T-cell (primary cell): ENCODE results near the gene LRTM2. TPM values are rescaled to one million over a fixed set of nuclear protein-coding genes. Genes with fewer than 3 reads are reported as not detected.

ENCODE experiments used
- ATAC-seq, 4 experiments: fragments of 200-7000 bp in 3 of 4; fragments of 150-1000 bp in 1 of 4; cut with Tn5 transposase; replicated peaks in 1 of 4; 1 replicate in 3 of 4; 2 replicates in 1 of 4; pipeline ENCODE4 v1.10.0; 2021; ENCODE audit warnings: moderate library complexity in 3 of 4, mild to moderate bottlenecking in 2 of 4, moderate number of reproducible peaks in 1 of 4
- CTCF ChIA-PET, 2 donors: fragments of 300-600 bp; sonication (Branson Sonifier 250); formaldehyde crosslinking; loops; one replicate each; lab custom pipeline; 2022; ENCODE audit warnings: antibody characterized with exemption in 2 of 2; lab: Charles Lee
- POLR2A ChIA-PET, 2 donors: fragments of 300-600 bp; sonication (Branson Sonifier 250); formaldehyde crosslinking; loops; one replicate each; lab custom pipeline; 2022; ENCODE audit warnings: antibody characterized with exemption in 2 of 2; lab: Charles Lee
- DNase-seq, 35 experiments: peaks; one replicate each; pipeline versions ENCODE4 v3.0.0 to v3.0.0-alpha.2; 2013 to 2023
- H3K27ac ChIP-seq: one replicate; pipeline ENCODE4 v1.5.1; 2013; ENCODE audit warnings: low read length
- H3K27me3 ChIP-seq, 2 experiments: replicated peaks in 1 of 2; 1 replicate in 1 of 2; 2 replicates in 1 of 2; pipeline versions ENCODE4 v1.6.1 to v1.7.0; 2013; ENCODE audit warnings: low read length in 1 of 2, mixed read lengths in 1 of 2; ENCODE audit not compliant: control insufficient read depth in 2 of 2, insufficient read depth in 2 of 2; ENCODE audit errors: extremely low read depth in 1 of 2
- H3K36me3 ChIP-seq, 2 donors: 1 replicate in 1 of 2; 2 replicates in 1 of 2; pipeline versions ENCODE4 v1.6.1 to v1.7.0; 2013; ENCODE audit warnings: low read length in 1 of 2; ENCODE audit not compliant: control insufficient read depth in 2 of 2, insufficient read depth in 1 of 2; ENCODE audit errors: extremely low read depth in 1 of 2
- H3K4me1 ChIP-seq, 2 experiments: 1 replicate in 1 of 2; 2 replicates in 1 of 2; pipeline versions ENCODE4 v1.6.1 to v1.7.0; 2013; ENCODE audit warnings: low read length in 2 of 2, mixed read lengths in 1 of 2; ENCODE audit not compliant: insufficient read depth in 2 of 2, control insufficient read depth in 1 of 2; ENCODE audit errors: extremely low read depth in 1 of 2
- H3K4me3 ChIP-seq, 2 donors: 1 replicate in 1 of 2; 2 replicates in 1 of 2; pipeline versions ENCODE4 v1.5.1 to v1.7.0; 2013; ENCODE audit warnings: mild to moderate bottlenecking in 2 of 2, low read length in 1 of 2, moderate library complexity in 1 of 2; ENCODE audit not compliant: control insufficient read depth in 1 of 2; ENCODE audit errors: extremely low read depth in 1 of 2
- H3K9me3 ChIP-seq: 2 replicates; pipeline ENCODE4 v1.7.0; 2013
- H3K27ac Mint-ChIP-seq, 2 donors: one replicate each; pipeline ENCODE4 v1.8.0; 2020 to 2021; ENCODE audit warnings: mild to moderate bottlenecking in 2 of 2, mixed read lengths in 2 of 2
- H3K27me3 Mint-ChIP-seq, 2 donors: one replicate each; pipeline ENCODE4 v1.8.0; 2021 to 2022; ENCODE audit warnings: mixed read lengths in 2 of 2
- H3K36me3 Mint-ChIP-seq: one replicate; pipeline ENCODE4 v1.8.0; 2021; ENCODE audit warnings: mixed read lengths
- H3K4me1 Mint-ChIP-seq, 3 donors: one replicate each; pipeline ENCODE4 v1.8.0; 2020 to 2022; ENCODE audit warnings: mixed read lengths in 3 of 3, mild to moderate bottlenecking in 1 of 3
- H3K4me3 Mint-ChIP-seq, 3 donors: one replicate each; pipeline ENCODE4 v1.8.0; 2020 to 2022; ENCODE audit warnings: mild to moderate bottlenecking in 3 of 3, mixed read lengths in 3 of 3, moderate library complexity in 3 of 3
- H3K9me3 Mint-ChIP-seq, 3 donors: one replicate each; pipeline ENCODE4 v1.8.0; 2020 to 2022; ENCODE audit warnings: mixed read lengths in 3 of 3
- WGBS: methylation state at CpG from one replicate; pipeline ENCODE4 v1.1.5; 2013; ENCODE audit warnings: missing lambda C conversion rate; ENCODE audit not compliant: insufficient coverage; 5-methylcytosine and 5-hydroxymethylcytosine counted together
- total RNA-seq, 35 experiments: library from RNA in 6 of 35; stranded (reverse) in 6 of 35; fragments of 120-200 nt in 1 of 35; gene quantifications; one replicate each; pipeline versions ENCODE4 v1.2.1 to v1.2.4 and lab custom pipeline; 2013 to 2026

Gene LRTM2
- total RNA-seq, 5 donors from 2014 or later (not counting 1 experiment from before 2014, with no cell fraction given), result not detected

- no peaks in the 10 kb centered on the region for H3K9me3 ChIP-seq
- peak overlapping the region; percentile 71 for H3K27ac ChIP-seq
- no peaks in the 10 kb centered on the region for H3K36me3 Mint-ChIP-seq
- peak overlapping the region; percentile 77 to 83 for H3K27ac Mint-ChIP-seq
- peak overlapping the region; percentile 70 to 82 for H3K4me3 ChIP-seq
- no peaks in the 10 kb centered on the region for H3K27me3 ChIP-seq
- ATAC-seq, result peak; percentile 13 to 30 (median 20)
- CTCF ChIA-PET, result interaction anchor here (1.4 to 2.0 kb wide), 2 partner anchors 143 kb away, joined by 4 to 11 read pairs; no protein-coding TSS in a partner anchor
- DNase-seq, result peak in 30 of 35 experiments; percentile 13 to 75 (median 36)
- H3K9me3 Mint-ChIP-seq, result no peaks in the 10 kb centered on the region
- POLR2A ChIA-PET, result no interaction called here
- no peaks in the 10 kb centered on the region for H3K27me3 Mint-ChIP-seq
- H3K36me3 ChIP-seq, result no peaks in the 10 kb centered on the region
- WGBS, result 6% methylated on average over 58 of the region's 71 CpGs
- H3K4me3 Mint-ChIP-seq, result peak overlapping the region; percentile 72 to 90 (median 81)
- peaks cover 0 to 5% (median 4%) of the 10 kb centered on the region in 3 donors for H3K4me1 Mint-ChIP-seq
- H3K4me1 ChIP-seq, result peaks cover 0 to 26% of the 10 kb centered on the region in 2 experiments
Observed at GRCh38 chr12:1797011-1797901, 23.1 kb upstream of the LRTM2 start.

- H3K4me3 ChIP-seq, result no peak overlapping the region
- no peaks in the 10 kb centered on the region for H3K9me3 Mint-ChIP-seq
- H3K4me1 Mint-ChIP-seq, result peaks cover 0 to 5% (median 4%) of the 10 kb centered on the region in 3 donors
- peak overlapping the region; percentile 71 for H3K27ac ChIP-seq
- H3K4me3 Mint-ChIP-seq, result peak overlapping the region in 2 of 3 donors; percentile 63 to 81
- ATAC-seq, result no peak
- no peaks in the 10 kb centered on the region for H3K36me3 Mint-ChIP-seq
- peaks cover 0 to 26% of the 10 kb centered on the region in 2 experiments for H3K4me1 ChIP-seq
- WGBS, result 92% methylated on average over 19 of the region's 22 CpGs
- no peaks in the 10 kb centered on the region for H3K27me3 ChIP-seq
- H3K36me3 ChIP-seq, result no peaks in the 10 kb centered on the region
- ChIA-PET POLR2A (no interaction called here), CTCF (interaction anchor here (1.4 to 2.0 kb wide), 2 partner anchors 142 kb away, joined by 4 to 11 read pairs; no protein-coding TSS in a partner anchor)
- DNase-seq, result peak in 1 of 35 experiments; percentile 12
- H3K9me3 ChIP-seq, result no peaks in the 10 kb centered on the region
- H3K27me3 Mint-ChIP-seq, result no peaks in the 10 kb centered on the region
- H3K27ac Mint-ChIP-seq, result peak overlapping the region; percentile 61 to 79
Observed at GRCh38 chr12:1797991-1798640, 22.2 kb upstream of the LRTM2 start.

GRCh38 chr12:1798641-1799020 is 21.7 kb upstream of the LRTM2 start:
- no peaks in the 10 kb centered on the region for H3K9me3 ChIP-seq
- H3K36me3 Mint-ChIP-seq, result no peaks in the 10 kb centered on the region
- ATAC-seq (no peak), DNase-seq (peak in 1 of 35 experiments; percentile 12)
- no peak overlapping the region for H3K27ac ChIP-seq
- no peaks in the 10 kb centered on the region for H3K9me3 Mint-ChIP-seq
- POLR2A ChIA-PET, result no interaction called here
- peaks cover 0 to 26% of the 10 kb centered on the region in 2 experiments for H3K4me1 ChIP-seq
- H3K4me3 ChIP-seq, result no peak overlapping the region
- H3K27ac Mint-ChIP-seq, result peak overlapping the region; percentile 62 to 79
- no peaks in the 10 kb centered on the region for H3K27me3 ChIP-seq
- H3K36me3 ChIP-seq, result no peaks in the 10 kb centered on the region
- peaks cover 0 to 5% (median 4%) of the 10 kb centered on the region in 3 donors for H3K4me1 Mint-ChIP-seq
- 98% methylated on average over 6 of the region's 6 CpGs for WGBS
- CTCF ChIA-PET, result interaction anchor here (0.5 to 2.0 kb wide), 3 partner anchors 141 to 160 kb away, joined by 3 to 11 read pairs (median 4); no protein-coding TSS in a partner anchor
- H3K4me3 Mint-ChIP-seq, result no peak overlapping the region
- no peaks in the 10 kb centered on the region for H3K27me3 Mint-ChIP-seq

GRCh38 chr12:1799051-1799881 is 21.1 kb upstream of the LRTM2 start:
- ATAC-seq, result no peak
- Histone ChIP-seq H3K27me3 (no peaks in the 10 kb centered on the region), H3K27ac (no peak overlapping the region), H3K4me1 (peaks cover 0 to 26% of the 10 kb centered on the region in 2 experiments), H3K4me3 (no peak overlapping the region), H3K36me3 (no peaks in the 10 kb centered on the region), H3K9me3 (no peaks in the 10 kb centered on the region)
- H3K4me3 Mint-ChIP-seq, result no peak overlapping the region
- H3K27ac Mint-ChIP-seq, result peak overlapping the region; percentile 52 to 79
- peaks cover 0 to 5% (median 4%) of the 10 kb centered on the region in 3 donors for H3K4me1 Mint-ChIP-seq
- H3K27me3 Mint-ChIP-seq, result no peaks in the 10 kb centered on the region
- H3K36me3 Mint-ChIP-seq, result peaks cover under 1% of the 10 kb centered on the region
- peak in 1 of 35 experiments; percentile 11 for DNase-seq
- H3K9me3 Mint-ChIP-seq, result peaks cover 0 to 1% (median 0%) of the 10 kb centered on the region in 3 donors
- WGBS, result 92% methylated on average over 11 of the region's 21 CpGs
- POLR2A ChIA-PET, result no interaction called here
- CTCF ChIA-PET, result interaction anchor here (0.5 to 2.0 kb wide), 3 partner anchors 141 to 160 kb away, joined by 3 to 11 read pairs (median 4); no protein-coding TSS in a partner anchor

- peaks cover 0 to 4% (median 0%) of the 10 kb centered on the region in 3 donors for H3K9me3 Mint-ChIP-seq
- H3K36me3 Mint-ChIP-seq, result peaks cover 3% of the 10 kb centered on the region
- CTCF ChIA-PET, result no interaction called here
- DNase-seq, result peak in 1 of 35 experiments; percentile 11
- H3K27me3 ChIP-seq, result no peaks in the 10 kb centered on the region
- no peaks in the 10 kb centered on the region for H3K9me3 ChIP-seq
- no peak overlapping the region for H3K27ac Mint-ChIP-seq
- peaks cover 2 to 32% of the 10 kb centered on the region in 2 experiments for H3K4me1 ChIP-seq
- no peak overlapping the region for H3K27ac ChIP-seq
- H3K27me3 Mint-ChIP-seq, result no peaks in the 10 kb centered on the region
- no peak overlapping the region for H3K4me3 ChIP-seq
- ATAC-seq, result no peak
- POLR2A ChIA-PET, result no interaction called here
- 91% methylated on average over 7 of the region's 12 CpGs for WGBS
- H3K36me3 ChIP-seq, result no peaks in the 10 kb centered on the region
- peaks cover 4 to 10% (median 10%) of the 10 kb centered on the region in 3 donors for H3K4me1 Mint-ChIP-seq
- H3K4me3 Mint-ChIP-seq, result no peak overlapping the region
Observed at GRCh38 chr12:1799882-1800400, 20.4 kb upstream of the LRTM2 start.
